ENCODE results near the gene RPS25. TPM values are rescaled to one million over a fixed set of nuclear protein-coding genes. Genes with fewer than 3 reads are reported as not detected.

The RPS25 gene
- total RNA-seq, 1 donor from 2014 or later: 673 TPM

- DNase-seq: no peak
- TF ChIP-seq, protein P1, sequence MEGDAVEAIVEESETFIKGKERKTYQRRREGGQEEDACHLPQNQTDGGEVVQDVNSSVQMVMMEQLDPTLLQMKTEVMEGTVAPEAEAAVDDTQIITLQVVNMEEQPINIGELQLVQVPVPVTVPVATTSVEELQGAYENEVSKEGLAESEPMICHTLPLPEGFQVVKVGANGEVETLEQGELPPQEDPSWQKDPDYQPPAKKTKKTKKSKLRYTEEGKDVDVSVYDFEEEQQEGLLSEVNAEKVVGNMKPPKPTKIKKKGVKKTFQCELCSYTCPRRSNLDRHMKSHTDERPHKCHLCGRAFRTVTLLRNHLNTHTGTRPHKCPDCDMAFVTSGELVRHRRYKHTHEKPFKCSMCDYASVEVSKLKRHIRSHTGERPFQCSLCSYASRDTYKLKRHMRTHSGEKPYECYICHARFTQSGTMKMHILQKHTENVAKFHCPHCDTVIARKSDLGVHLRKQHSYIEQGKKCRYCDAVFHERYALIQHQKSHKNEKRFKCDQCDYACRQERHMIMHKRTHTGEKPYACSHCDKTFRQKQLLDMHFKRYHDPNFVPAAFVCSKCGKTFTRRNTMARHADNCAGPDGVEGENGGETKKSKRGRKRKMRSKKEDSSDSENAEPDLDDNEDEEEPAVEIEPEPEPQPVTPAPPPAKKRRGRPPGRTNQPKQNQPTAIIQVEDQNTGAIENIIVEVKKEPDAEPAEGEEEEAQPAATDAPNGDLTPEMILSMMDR (IDR thresholded peaks at IDR 0.05; ENCODE audit: partially characterized antibody, unreplicated experiment): no peak
- Mint-ChIP-seq H3K9me3 (ENCODE audit: unreplicated experiment) (no peaks in the 10 kb centered on the region), H3K27ac (ENCODE audit: unreplicated experiment) (no peak overlapping the region), H3K4me3 (ENCODE audit: unreplicated experiment) (no peak overlapping the region), H3K4me1 (ENCODE audit: low read depth, unreplicated experiment) (peaks cover 6% of the 10 kb centered on the region), H3K27me3 (ENCODE audit: unreplicated experiment) (peaks cover 4% of the 10 kb centered on the region), H3K36me3 (ENCODE audit: unreplicated experiment) (no peaks in the 10 kb centered on the region)
Measured at GRCh38 chr11:118980191-118980881, 37.8 kb downstream of the RPS25 start.

- no peak for DNase-seq
- H3K4me3 Mint-ChIP-seq (ENCODE audit: unreplicated experiment): no peak overlapping the region
- peaks cover under 1% of the 10 kb centered on the region for H3K4me1 Mint-ChIP-seq (ENCODE audit: low read depth, unreplicated experiment)
Measured at GRCh38 chr11:118979434-118979833, 38.7 kb downstream of the RPS25 start.

GRCh38 chr11:118975771-118976709 lies 42.1 kb downstream of the RPS25 start:
- peaks cover 2% of the 10 kb centered on the region for H3K27me3 Mint-ChIP-seq (ENCODE audit: unreplicated experiment)
- H3K4me1 Mint-ChIP-seq (ENCODE audit: low read depth, unreplicated experiment): no peaks in the 10 kb centered on the region
- H3K27ac Mint-ChIP-seq (ENCODE audit: unreplicated experiment): no peak overlapping the region
- H3K36me3 Mint-ChIP-seq (ENCODE audit: unreplicated experiment): no peaks in the 10 kb centered on the region
- no peak overlapping the region for H3K4me3 Mint-ChIP-seq (ENCODE audit: unreplicated experiment)
- no peak for DNase-seq
- TF ChIP-seq, protein P1 (IDR thresholded peaks at IDR 0.05; ENCODE audit: partially characterized antibody, unreplicated experiment): no peak
- no peaks in the 10 kb centered on the region for H3K9me3 Mint-ChIP-seq (ENCODE audit: unreplicated experiment)

More at GRCh38 chr11:118979434-118979833, 38.7 kb downstream of the RPS25 start:
- Mint-ChIP-seq H3K9me3 (ENCODE audit: unreplicated experiment) (no peaks in the 10 kb centered on the region), H3K27ac (ENCODE audit: unreplicated experiment) (no peak overlapping the region), H3K36me3 (ENCODE audit: unreplicated experiment) (no peaks in the 10 kb centered on the region), H3K27me3 (ENCODE audit: unreplicated experiment) (peaks cover 2% of the 10 kb centered on the region)
- TF ChIP-seq, protein P1 (IDR thresholded peaks at IDR 0.05; ENCODE audit: partially characterized antibody, unreplicated experiment): no peak

GRCh38 chr11:118973985-118974384 lies 44.2 kb downstream of the RPS25 start:
- H3K27ac Mint-ChIP-seq (ENCODE audit: unreplicated experiment): no peak overlapping the region
- peaks cover 2% of the 10 kb centered on the region for H3K27me3 Mint-ChIP-seq (ENCODE audit: unreplicated experiment)
- no peak overlapping the region for H3K4me3 Mint-ChIP-seq (ENCODE audit: unreplicated experiment)

More at GRCh38 chr11:118973985-118974384, 44.2 kb downstream of the RPS25 start:
- Mint-ChIP-seq H3K36me3 (ENCODE audit: unreplicated experiment) (no peaks in the 10 kb centered on the region), H3K4me1 (ENCODE audit: low read depth, unreplicated experiment) (no peaks in the 10 kb centered on the region), H3K9me3 (ENCODE audit: unreplicated experiment) (no peaks in the 10 kb centered on the region)
- TF ChIP-seq, protein P1 (IDR thresholded peaks at IDR 0.05; ENCODE audit: partially characterized antibody, unreplicated experiment): no peak
- DNase-seq: no peak

Measured in glutamatergic neuron (in vitro differentiated cells).